Hypothalamus (tissue), 51 donors: ENCODE measurements around the gene PRR18.

Source experiments
- DNase-seq, 51 donors: peaks; one replicate each; lab custom pipeline; 2025; lab: John Stamatoyannopoulos, UW

The PRR18 gene

DNA sequence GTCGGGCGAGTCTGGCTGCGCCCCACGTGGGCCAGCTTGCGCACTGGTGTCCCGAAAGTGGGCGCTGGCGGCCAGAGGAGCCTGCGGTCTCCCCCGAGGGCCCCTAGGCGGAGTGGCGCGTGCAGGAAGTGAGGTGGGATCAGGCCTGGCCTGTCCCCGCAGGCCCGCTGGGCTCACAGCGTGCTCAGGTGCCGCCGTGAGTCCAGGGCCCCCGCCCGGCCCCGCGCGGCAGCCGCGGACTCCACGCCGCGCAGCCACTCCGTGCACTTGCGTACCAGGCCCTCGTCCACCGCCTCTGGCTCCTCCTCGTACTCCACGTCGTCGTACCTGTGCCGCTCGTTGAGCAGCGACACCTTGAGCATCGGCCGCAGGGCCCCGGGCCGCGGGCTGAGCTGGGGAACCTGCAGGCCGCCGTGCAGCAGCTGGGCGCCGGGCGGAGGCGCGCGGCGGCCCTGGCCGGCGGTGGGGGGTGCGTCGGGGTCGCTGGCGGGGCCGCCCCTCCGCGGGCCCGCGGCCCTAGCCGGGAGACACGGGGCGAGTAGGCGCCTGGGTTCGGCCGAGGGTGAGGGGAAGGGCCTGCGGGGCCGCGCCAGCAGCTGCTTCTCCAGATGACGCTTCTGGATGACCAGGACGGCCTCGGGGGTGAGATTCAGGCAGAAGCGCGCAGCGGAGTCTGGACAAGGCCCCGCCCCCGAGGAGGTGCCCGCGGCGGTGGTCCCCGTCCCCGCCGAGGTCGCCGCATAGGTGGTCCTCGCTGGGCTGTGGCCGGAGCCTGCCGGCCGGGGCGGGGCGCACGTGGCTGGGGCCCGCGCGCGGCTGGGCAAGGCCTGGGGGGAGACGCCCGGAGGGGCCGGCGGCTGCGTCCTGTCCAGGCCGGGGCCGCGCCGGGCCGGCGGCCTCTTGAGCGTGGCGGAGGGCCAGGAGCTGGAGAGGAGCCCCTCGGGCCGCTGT is 835 bp downstream of the PRR18 start:
- DNase-seq, result peak in 20 of 51 donors; percentile 26 to 80 (median 66)

DNA sequence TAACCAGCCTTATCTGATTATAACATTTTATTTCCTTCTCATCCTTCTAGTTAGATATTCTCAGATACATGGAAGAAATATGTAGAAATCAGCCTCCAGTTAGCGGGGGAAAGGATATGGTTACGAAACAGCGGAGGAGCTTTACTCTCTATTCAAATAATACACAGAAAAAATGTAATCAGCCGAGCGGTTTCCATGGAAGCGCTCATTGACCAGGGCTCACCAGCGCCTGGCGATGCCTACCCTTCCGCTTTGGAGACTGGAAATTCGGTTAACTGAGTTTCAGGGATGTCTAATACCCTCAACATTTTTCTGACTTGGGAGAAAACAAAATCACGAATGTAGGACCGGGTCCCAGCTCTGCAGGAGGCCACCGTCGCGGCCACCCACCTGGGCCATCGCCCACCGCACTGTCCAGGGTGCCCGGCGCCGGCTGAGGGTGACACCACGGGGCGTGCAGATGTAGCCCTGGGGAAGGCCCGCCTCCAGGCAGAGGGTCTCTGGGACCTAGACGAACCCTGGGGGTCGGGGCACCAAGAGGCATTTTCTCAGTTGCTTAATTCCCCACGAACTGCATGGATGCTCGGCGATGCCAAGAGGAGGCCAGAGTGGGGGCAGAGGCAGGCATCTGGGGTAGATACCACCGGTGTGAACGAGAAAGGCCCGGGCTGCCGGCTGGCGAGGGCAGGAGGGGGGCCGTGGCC is 1.7 kb downstream of the PRR18 start:
- peak in 3 of 51 donors; percentile 45 to 62 (median 52) for DNase-seq

DNA sequence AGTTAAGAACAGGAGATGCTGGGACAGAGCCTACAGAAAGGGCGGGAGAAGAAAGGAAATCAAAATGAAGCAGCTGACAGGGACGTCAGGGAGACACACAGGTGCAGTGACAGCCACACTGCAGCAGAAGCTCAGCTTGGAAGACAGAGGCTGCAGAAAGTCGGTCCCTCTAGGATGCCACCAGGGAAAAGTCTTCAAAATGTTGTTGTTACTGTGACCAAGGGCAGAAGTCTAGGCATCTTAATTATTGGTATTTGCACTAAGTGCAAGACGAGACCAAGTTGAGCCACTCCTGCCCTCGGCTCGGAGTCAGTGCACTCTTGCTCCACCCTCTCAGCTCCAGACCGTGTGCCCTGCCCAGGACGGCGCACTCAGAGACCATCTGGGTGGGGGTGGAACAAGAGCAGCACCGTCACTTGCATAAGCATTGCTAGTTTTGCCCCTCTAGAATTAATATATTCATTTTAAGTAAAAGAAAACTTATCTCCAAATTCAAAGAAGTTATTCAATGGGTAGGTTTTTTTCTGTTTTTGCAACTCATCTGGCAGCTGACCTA is 2.6 kb downstream of the PRR18 start:
- DNase-seq, result peak in 16 of 51 donors; percentile 15 to 62 (median 36)

DNA sequence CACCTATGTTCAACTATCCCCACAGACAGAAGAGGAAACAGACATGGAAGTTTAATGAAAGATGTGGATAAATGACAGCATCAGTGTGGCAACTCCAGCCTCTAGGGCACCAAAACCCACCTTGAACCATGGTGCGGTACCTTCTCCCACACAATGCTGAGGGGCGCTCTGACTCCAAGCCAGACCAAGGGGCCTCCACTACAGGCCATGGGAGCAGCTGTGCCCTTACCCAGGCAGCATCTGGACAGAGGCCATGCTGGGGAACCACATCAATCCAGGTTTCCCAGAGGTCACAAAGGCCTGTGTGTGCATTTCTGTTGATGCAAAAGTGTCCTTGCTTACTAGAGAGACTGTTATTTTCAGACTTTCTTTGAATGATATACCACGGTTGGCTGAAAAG is 4.1 kb downstream of the PRR18 start:
- DNase-seq, result peak in 1 of 51 donors; percentile 16

- no peak for DNase-seq
These were observed 6.3 kb downstream of the PRR18 start for GRCh38 chr6:166301611-166302529.

DNA sequence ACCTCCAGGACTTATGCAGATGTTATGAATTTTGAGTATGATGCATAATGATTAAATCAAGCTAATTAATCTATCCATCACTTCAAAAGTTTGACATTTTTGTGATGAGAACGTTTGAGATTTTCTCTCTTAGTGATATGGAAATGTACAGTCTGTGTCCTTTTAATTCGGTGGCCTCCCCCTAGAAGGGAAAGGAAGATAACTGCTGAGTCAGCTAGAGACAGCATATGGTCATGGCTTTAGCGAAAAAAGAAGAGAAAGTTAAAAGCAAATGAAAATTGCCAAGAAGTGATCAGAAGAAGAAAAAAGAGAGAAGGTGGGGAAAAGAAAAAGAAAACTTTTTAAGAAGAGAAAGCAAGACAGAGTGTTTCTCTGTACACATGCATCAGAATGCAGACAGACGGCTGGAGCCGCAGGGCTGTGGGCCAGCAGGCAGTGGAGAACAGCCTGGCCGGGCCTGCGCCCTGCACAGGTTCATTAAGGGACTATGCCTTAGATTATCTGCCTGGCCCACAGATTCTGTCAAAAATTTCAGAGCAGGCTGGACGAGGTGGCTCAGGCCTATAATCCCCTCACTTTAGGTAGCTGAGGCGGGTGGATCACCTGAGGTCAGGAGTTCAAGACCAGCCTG is 7.7 kb downstream of the PRR18 start:
- peak in 4 of 51 donors; percentile 16 to 26 (median 22) for DNase-seq

GRCh38 chr6:166297606-166298005 is 10.6 kb downstream of the PRR18 start:
- peak in 41 of 51 donors; percentile 30 to 92 (median 79) for DNase-seq

DNA sequence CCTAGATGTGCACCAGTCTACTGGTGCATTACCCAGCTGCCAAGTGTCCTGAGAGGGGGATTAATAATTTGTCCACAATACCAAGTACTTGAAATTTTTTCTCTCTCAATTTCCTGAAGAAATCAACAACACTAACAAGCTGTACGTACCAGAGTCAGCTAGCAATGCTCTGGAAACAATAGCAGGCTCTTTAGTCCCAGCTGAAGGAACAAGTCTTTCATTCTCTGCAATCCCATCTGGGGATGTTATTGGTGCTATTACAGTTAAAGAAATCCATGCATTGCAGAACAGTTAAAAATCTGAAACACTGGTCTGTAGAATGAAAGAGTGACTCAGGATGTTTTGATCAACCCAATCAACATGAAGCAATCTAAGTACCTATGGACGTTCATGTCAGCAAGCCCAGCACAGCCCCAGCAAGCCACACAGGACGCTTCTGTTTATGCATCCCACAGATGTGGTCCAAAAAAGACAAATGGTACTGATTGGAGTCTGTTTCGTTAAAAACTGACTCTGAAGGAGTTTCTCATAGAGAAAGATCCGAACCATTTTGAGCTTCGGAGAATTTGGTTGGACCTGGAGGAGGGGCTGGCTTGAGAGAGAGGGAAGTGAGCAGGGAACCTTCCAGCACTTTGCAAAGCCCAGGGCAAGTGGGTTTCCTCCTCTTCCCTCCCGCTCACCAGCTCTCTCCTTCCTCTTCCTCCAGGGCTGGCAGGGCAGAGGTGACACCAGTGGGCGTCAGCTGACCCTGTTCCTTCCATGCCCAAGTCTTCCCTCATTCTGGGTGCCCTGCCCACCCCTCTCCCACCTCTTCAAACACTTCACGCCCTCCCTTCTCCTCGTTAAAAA is 11.9 kb downstream of the PRR18 start:
- peak in 4 of 51 donors; percentile 19 to 79 (median 56) for DNase-seq

GRCh38 chr6:166293731-166294584 is 14.2 kb downstream of the PRR18 start:
- peak in 1 of 51 donors; percentile 61 for DNase-seq

GRCh38 chr6:166289207-166290060 is 18.8 kb downstream of the PRR18 start:
- DNase-seq, result no peak

- DNase-seq, result no peak
These were observed 21.3 kb downstream of the PRR18 start for GRCh38 chr6:166286839-166287271.

GRCh38 chr6:166285233-166285632 is 23.0 kb downstream of the PRR18 start:
- peak in 3 of 51 donors; percentile 15 to 43 (median 40) for DNase-seq

GRCh38 chr6:166284640-166285039 is 23.6 kb downstream of the PRR18 start:
- no peak for DNase-seq

DNA sequence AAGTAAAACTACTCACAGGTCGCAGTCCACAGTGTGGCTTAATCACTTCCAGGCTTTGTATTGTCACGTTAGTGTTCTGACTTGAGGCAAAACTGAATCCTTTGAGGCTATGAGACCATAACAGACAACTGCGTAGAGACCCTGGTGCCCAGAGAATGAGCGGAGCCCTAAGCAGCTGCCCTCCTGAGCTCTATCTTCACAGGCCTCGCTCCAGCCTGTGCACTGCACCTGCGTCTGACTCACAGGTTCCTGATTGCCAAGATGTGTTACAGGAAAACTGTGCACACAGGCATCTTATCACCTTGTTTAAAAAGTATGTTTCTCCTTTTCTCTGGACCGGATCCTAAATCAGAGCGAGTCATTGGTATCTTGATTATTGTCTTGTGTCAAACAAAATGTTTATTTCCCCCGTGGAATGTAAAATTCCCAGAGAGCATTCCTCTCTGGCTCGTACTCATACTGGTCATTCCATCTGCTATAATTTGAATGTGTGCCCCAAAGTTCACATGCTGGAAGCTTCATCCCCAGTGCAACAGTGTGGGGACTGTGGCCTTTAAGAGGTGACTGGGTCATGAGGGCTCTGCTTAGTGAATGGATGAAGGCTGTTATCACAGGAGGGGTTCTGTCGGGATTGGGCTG is 25.7 kb downstream of the PRR18 start:
- no peak for DNase-seq

DNA sequence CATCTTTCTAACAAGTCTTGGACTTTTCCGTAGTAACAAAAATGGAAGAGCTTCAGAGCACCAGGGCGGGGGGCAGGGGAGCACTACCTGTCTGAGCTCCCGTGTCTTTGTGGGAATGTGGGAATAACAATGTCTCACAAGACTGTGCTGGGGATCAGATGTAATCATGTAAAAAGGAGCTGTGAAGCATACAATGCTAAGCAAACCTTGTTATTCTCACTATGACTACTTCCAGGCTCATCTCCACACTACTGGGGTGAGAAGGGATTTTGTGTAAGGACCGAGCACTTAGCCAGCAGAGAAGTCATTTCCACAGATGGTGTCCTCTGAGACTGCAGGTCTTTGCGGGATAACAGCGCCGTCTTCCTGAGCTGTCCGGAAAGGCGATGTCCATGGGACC is 27.1 kb downstream of the PRR18 start:
- DNase-seq, result no peak

- no peak for DNase-seq
These were observed 28.9 kb downstream of the PRR18 start for GRCh38 chr6:166279393-166279679.
